ENCODE measurements around the gene SH3BP5L.
"Not testable (repeated sequence)": the region's sequence is repeated elsewhere in the genome, so short reads cannot be mapped to it uniquely, and the experiment has no call there.

The SH3BP5L gene

DNA sequence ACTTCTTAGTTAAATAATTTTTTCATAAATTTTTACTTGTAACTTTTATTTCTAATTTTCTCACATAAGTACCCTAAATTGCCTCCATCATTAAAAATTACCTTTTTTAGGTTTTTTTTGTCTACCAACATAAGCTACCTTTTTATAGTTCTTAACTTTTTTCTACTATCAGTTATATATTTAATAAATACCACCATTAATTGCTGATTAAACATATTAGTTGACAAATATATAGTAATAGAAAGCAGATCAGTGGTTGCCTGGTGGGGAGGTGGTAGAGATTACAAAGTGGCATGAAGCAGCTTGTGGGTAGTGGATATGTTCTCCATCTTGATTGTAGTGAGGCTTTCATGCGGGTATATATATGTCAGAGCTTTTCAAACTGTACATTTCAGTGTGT, 6.1 kb upstream of the SH3BP5L start:
- TF ChIP-seq, protein P1, sequence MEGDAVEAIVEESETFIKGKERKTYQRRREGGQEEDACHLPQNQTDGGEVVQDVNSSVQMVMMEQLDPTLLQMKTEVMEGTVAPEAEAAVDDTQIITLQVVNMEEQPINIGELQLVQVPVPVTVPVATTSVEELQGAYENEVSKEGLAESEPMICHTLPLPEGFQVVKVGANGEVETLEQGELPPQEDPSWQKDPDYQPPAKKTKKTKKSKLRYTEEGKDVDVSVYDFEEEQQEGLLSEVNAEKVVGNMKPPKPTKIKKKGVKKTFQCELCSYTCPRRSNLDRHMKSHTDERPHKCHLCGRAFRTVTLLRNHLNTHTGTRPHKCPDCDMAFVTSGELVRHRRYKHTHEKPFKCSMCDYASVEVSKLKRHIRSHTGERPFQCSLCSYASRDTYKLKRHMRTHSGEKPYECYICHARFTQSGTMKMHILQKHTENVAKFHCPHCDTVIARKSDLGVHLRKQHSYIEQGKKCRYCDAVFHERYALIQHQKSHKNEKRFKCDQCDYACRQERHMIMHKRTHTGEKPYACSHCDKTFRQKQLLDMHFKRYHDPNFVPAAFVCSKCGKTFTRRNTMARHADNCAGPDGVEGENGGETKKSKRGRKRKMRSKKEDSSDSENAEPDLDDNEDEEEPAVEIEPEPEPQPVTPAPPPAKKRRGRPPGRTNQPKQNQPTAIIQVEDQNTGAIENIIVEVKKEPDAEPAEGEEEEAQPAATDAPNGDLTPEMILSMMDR (IDR thresholded peaks at IDR 0.05; ENCODE audit: low read depth, low read length, missing control alignments): no peak
- no peak overlapping the region for H3K4me3 ChIP-seq (ENCODE audit: low read depth, low read length)
- DNase-seq (ENCODE audit: low read depth): no peak
- in situ Hi-C loops (cut with HindIII; ENCODE audit: low sequenced_read_pairs): no loop called here

DNA sequence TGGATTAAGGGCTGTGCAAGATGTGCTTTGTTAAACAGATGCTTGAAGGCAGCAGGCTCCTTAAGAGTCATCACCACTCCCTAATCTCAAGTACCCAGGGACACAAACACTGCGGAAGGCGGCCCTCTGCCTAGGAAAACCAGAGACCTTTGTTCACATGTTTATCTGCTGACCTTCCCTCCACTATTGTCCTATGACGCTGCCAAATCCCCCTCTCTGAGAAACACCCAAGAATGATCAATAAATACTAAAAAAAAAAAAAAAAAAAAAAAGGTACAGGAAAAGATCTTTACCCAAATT, 5.0 kb upstream of the SH3BP5L start:
- in situ Hi-C loops (cut with HindIII; ENCODE audit: low sequenced_read_pairs); H3K4me3 ChIP-seq (ENCODE audit: low read depth, low read length); DNase-seq (ENCODE audit: low read depth): not testable (repeated sequence)

DNA sequence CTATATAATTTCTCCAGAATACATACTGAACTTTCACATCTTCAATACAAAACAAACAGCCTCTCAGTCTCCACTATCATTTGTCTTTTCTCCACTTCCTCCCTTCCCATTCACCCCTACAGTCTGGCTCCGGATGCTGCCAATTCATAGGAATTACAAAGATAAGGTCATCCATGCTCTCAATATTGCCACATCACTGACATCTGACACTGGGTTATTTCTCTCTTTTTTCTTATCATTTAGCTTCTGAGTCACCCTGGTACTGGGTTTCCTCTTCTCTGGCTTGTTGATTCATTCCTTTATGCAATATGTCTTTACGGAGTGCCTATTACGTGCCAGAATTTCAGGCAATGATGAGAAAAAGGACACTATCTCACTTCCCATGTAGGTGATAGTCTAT, 3.1 kb upstream of the SH3BP5L start:
- DNase-seq (ENCODE audit: low read depth): no peak
- TF ChIP-seq, protein P1 (IDR thresholded peaks at IDR 0.05; ENCODE audit: low read depth, low read length, missing control alignments): no peak
- in situ Hi-C loops (cut with HindIII; ENCODE audit: low sequenced_read_pairs): no loop called here
- no peak overlapping the region for H3K4me3 ChIP-seq (ENCODE audit: low read depth, low read length)

DNA sequence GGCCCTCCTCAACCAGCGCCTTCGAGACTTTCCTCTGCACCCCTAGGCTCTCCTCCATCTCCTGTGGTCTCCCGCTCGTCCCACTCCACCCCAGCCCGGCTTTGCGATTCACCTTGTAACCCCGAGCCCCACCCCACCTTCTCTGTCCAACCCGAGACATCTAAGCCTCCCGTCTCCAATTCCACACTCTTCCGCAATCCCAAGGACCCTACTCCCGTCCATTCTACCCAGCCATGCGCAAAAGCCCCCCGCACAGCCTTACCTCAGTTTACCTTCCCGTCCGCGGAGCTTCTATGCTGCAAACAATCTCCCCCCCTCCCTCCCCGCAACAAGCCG, 174 bp downstream of the SH3BP5L start:
- TF ChIP-seq, protein P1 (IDR thresholded peaks at IDR 0.05; ENCODE audit: low read depth, low read length, missing control alignments): no peak
- H3K4me3 ChIP-seq (ENCODE audit: low read depth, low read length): peak overlapping the region; percentile 85
- in situ Hi-C loops (cut with HindIII; ENCODE audit: low sequenced_read_pairs): no loop called here
- DNase-seq (ENCODE audit: low read depth): no peak

DNA sequence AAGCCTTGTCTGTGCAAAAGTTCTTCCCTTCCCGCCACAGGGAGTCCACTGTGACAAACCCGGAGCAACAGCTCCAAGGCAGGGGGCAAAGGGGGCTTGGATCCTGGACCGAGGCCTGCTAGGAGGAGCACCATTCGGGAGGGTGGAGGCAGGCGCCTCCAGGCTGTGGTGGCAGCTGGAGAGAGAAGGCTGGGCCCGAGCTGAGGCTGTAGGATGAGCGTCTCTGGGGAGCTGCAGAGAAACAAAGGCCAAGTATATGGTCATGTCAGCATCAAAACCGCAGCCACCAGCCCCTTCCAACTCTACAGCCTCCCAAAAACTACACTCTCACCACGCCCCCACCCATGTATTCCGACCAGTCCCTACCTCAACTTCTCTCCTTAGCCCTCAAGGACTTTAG, 579 bp downstream of the SH3BP5L start:
- TF ChIP-seq, protein P1 (IDR thresholded peaks at IDR 0.05; ENCODE audit: low read depth, low read length, missing control alignments): no peak
- in situ Hi-C loops (cut with HindIII; ENCODE audit: low sequenced_read_pairs): no loop called here
- DNase-seq (ENCODE audit: low read depth): no peak
- peak overlapping the region; percentile 85 for H3K4me3 ChIP-seq (ENCODE audit: low read depth, low read length)

DNA sequence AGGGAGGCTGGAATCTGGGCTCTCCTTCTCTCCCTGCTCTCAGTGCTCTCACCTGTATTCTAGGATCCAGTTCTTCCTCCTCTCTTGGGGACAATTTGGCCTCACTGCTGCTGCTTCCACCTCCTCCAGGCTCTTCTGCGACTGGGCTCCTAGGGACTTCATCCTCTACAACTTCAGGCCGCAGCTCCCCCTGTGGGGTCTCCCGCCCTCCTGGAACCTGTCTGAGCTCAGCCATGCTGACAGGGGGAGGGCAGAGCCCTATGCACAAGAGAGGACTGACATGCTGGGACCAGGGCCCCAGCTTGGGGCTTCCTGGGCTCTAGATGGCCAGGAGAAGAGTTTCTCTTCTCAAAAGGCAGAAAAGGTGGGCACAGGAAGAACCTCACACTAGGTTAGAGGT, 1.0 kb downstream of the SH3BP5L start:
- DNase-seq (ENCODE audit: low read depth): no peak
- TF ChIP-seq, protein P1 (IDR thresholded peaks at IDR 0.05; ENCODE audit: low read depth, low read length, missing control alignments): no peak
- H3K4me3 ChIP-seq (ENCODE audit: low read depth, low read length): peak overlapping the region; percentile 85
- in situ Hi-C loops (cut with HindIII; ENCODE audit: low sequenced_read_pairs): no loop called here

DNA sequence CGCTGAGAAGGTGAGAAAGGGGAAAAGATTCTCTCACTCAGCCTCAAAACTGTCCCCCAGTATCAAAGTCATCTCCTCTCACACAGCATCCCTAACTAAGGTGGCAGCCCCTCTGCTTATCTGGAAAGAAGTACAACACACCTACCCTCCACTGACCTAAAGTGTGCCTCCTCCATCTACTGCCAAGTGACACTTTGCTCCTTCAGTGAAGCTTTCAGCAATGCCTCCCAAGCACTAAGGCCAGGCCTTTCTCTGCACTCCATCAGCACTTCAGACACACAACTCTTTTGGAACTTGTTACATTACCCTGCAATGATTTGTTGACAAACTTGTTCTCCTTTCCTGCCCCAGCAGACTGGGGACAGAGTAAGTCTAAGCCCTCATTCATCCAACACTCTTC, 1.4 kb downstream of the SH3BP5L start:
- DNase-seq (ENCODE audit: low read depth): no peak
- peak overlapping the region; percentile 85 for H3K4me3 ChIP-seq (ENCODE audit: low read depth, low read length)
- in situ Hi-C loops (cut with HindIII; ENCODE audit: low sequenced_read_pairs): no loop called here
- TF ChIP-seq, protein P1 (IDR thresholded peaks at IDR 0.05; ENCODE audit: low read depth, low read length, missing control alignments): no peak
